HG03521 (cell line): ENCODE data around the gene DRAP1.

Experiments used
- ATAC-seq: cut with Tn5 transposase; IDR thresholded peaks from one replicate; pipeline ENCODE4 v1.9.1; 2021; ENCODE audit warnings: mild to moderate bottlenecking, moderate library complexity; ENCODE audit not compliant: unreplicated experiment

DRAP1 gene

GRCh38 chr11:65903068-65903481, 16.2 kb upstream of the DRAP1 start:
- no peak for ATAC-seq

GRCh38 chr11:65903715-65904114, 15.5 kb upstream of the DRAP1 start:
- no peak for ATAC-seq

DNA sequence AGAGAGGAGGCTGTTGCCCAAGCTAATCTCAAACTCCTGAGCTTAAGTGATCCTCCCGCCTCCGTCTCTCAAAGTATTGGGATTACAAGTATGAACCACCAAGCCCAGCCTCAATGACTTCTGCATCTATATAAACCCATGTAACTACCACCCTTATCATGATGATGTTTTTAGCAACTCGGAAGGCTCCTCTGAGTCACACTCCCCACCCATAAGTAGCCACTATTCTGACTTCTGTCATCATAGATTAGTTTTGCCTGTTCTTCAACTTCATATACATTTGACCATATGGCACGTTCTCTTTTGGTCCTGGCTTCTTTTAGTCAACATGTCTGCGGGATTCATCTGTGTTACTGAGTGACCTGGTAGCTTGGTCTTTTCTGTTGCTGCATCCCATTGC, 12.6 kb upstream of the DRAP1 start:
- ATAC-seq, result no peak

DNA sequence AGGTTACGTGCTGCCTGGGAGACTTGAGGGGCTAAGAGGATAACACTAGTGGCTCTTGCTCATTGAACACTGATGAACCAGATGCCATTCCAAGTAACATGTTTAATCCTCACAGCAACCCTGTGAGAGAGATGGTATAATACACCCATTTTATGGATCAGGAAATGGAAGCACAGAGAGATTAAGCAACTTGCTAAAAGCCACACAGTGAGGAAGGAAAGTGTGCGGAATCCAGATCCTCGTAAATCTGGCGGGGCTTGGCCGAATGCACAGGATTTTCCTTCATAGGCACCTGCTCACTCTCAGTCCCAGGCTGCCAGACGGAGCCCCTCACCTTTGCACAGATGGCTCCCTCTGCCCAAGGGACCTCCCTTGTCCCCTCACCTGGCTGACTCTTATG, 11.3 kb upstream of the DRAP1 start:
- no peak for ATAC-seq

- no peak for ATAC-seq
These were observed 7.3 kb upstream of the DRAP1 start for GRCh38 chr11:65911682-65912568.

GRCh38 chr11:65912845-65913244, 6.4 kb upstream of the DRAP1 start:
- ATAC-seq, result no peak

DNA sequence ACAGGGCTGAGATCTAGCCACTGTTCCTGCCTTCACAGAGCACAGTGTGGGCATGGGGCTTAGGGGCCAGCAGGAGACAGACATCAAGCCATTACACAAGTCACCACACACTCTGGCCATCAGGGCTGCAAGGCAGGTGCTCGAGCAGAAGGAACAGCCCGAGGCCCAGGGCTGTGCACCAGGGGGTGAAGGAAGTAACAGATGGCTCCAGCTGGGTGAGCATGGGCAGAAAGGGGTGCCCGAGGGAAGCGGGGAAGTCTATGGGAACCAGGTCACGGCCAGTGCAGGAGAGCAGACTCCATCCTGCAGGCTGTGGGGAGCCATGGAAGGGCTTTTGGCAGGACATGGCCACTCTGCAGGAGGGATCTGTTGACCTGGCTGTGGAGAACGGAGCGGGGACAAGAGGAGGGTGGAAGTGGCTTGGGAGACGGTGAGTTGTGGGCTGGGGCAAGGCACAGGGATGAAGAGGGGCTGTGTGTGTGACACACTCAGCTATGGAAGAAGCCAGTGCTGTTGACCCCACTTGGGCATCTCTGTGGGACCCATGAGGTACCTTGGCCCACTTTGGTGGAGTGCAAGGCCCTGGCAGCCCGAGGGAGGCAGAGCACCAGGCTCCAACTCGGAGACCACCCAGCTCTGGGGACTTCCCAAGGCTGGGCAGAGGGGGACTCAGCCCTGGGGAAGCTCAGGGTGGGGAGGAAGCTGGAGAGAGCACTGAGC, 4.0 kb upstream of the DRAP1 start:
- no peak for ATAC-seq

DNA sequence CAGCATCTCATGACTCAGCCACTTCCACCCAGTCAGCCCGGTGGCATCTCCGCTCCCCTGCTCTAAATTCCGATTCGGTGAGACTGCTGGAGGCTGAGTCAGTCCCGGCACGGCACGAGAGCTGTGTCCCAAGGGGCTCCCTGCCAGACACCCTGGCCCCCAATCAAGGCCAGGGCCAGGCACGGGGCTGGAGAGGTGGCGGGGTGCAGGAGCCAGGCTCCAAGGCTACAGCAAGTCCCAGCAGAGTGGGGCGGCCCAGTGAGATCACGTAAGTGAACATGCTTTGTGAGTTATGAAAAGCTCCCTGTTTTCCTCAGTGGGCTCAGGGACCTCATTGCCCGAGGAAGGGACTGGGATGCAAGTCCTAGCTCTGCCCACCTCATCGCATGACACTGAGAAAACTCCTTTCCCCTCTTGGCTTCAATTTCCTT, 3.4 kb upstream of the DRAP1 start:
- ATAC-seq, result no peak

GRCh38 chr11:65916391-65916790, 2.8 kb upstream of the DRAP1 start:
- ATAC-seq, result no peak

DNA sequence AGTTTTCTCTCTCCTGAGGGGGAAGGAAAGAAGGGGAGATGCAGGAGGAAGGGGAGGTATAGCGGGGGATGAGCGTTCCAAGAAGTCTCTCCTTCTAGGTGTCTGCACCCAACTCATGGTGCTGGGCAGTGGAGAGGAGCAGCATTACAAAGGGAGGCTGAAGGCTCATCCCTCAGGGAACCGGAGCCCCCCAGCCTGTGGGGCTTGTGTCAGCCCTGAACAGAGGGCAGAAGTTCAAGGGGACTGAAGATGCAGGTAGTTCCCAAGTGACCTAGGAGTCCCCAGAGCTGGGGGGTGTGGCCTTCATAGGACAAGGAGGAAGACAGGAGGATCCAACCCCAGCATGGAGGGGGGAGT, 2.2 kb upstream of the DRAP1 start:
- ATAC-seq, result no peak

- ATAC-seq, result no peak
These were observed 1.6 kb upstream of the DRAP1 start for GRCh38 chr11:65917434-65918210.

DNA sequence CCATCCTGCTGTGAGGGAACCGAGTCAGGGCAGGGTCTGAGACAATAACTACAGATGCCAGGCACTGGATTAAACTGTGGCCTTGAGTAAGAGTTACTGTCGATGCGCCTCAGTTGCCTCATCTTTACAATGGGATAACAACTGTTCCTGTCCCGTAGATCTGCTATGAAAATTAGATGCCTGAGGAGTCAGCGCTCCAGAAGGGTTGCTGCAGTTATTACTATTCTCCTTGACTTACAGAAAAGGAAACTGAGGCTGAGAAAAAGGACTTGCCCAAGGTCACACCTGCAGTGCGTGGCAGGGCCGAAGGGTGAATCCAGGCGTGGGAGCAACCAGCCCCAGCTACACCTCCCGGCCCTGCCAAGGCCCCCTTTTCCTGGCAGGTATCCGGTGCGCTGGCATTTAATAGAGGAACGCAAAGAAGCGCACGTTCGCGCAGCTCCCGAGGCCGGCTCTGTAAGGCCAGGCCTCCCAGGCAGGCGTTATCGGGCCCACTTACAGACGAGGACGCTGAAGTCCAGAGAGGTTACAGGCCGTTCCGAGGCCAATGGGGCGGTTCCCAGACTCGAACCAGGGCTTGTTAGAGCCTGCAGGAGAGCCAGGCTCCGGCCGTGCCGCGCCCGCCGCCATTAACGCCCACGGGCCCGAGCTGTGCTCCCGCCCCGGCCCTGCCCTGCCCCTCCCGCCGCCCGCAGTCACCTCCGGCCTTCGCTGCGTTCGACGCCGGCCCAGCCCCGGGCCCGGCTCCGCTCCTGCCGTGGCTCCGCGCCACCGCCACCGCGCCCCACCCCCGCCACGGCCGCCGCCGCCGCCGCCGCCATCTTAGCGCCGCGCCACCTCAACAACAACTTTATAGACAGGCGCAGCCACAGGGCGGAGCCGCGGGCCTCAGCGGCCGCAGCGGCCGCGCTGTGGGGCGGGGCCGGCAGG, 750 bp upstream of the DRAP1 start, which contains the start of gene C11orf68:
Gene C11orf68, minus strand, starts transcription at position 852 of the 930 bp plus-strand sequence. Its CDS starts 31 bp downstream, at position 821.
- peak; percentile 54 for ATAC-seq

DNA sequence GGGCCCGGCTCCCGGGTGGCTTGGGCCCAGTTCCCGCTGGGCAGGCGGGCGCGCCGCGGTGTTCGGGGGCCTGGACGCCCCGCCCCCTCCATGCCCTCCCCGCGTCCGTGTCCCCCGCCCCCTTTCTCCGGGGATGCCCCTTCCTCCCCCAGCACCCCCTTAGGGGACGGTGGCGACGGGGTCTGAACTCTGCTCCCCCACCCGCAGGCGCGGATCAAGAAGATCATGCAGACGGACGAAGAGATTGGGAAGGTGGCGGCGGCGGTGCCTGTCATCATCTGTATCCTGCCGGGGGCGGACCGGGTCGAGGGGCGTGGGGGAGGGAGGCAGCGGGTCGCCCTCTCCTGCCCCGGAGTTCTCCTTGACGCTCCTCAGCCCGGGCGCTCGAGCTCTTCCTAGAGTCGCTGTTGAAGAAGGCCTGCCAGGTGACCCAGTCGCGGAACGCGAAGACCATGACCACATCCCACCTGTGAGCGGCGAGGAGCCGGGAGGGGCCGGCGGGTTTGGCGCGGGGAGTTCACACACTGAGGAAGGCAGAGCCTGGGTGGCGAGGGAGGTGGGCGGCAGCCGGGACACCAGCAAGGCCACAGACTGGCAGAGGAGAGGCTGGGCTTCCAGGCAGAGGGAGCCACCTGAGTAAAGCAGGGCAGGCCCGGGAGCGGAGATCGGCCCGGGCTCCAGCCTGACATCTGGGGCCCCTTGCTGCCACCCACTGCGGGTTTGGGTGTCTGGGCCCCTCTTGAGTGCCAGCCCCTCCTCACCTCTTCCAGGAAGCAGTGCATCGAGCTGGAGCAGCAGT, 546 bp downstream of the DRAP1 start:
- ATAC-seq, result peak; percentile 31

DNA sequence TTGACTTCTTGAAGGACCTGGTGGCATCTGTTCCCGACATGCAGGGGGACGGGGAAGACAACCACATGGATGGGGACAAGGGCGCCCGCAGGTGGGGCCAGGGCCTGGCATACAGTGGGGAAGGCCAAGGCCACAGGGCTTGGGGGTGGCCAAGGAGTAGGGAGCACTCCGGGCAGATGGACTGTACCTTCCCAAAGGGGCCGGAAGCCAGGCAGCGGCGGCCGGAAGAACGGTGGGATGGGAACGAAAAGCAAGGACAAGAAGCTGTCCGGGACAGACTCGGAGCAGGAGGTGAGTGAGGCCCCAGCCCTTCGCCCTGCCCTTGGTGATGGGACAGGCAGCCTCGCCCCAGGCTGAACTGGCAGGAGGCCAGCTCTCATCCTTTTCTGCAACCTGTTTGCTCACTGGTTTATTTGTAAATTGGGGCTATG, 1.2 kb downstream of the DRAP1 start:
- no peak for ATAC-seq

- ATAC-seq, result no peak
These were observed 1.9 kb downstream of the DRAP1 start for GRCh38 chr11:65921033-65921555.

DNA sequence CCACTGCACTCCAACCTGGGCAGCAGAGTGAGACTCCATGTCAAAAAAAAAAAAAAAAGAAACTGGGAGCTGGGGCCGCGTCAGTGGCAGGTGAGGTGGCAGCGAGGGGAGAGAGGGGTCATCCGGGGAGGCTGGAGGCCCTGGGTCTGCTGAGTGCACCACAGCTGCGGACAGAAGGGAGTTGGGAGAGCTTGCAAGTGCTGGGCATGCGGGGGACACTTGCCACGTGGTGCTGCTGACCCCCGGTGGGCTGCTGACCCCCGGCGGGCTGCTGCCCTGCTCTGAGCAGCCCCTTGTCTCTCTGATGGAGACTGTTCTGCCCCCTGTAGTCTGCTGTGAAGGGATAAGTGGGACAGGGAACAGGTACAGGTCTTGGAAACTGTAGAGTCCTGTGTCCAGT, 2.6 kb downstream of the DRAP1 start:
- no peak for ATAC-seq

GRCh38 chr11:65922565-65922964, 3.3 kb downstream of the DRAP1 start:
- ATAC-seq, result no peak

DNA sequence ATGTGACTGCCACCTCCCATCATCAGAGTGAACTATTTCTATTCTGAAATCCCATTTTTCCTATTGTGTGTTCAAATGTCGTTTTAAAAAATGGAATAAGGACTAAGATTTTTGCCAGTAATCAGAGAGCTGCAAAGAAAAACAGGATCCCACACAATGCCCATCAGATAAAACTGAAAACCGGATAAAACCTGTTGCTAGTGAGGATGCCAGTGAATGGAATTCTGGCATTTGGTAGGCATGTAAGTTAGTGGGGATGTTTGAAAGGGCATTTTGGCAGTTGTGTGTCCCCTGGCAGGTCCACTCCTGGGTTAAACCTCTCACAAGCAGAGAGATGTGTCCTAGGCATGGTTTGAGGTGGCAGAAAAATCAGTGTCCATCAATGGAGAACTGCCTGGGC, 6.2 kb downstream of the DRAP1 start:
- ATAC-seq, result no peak

DNA sequence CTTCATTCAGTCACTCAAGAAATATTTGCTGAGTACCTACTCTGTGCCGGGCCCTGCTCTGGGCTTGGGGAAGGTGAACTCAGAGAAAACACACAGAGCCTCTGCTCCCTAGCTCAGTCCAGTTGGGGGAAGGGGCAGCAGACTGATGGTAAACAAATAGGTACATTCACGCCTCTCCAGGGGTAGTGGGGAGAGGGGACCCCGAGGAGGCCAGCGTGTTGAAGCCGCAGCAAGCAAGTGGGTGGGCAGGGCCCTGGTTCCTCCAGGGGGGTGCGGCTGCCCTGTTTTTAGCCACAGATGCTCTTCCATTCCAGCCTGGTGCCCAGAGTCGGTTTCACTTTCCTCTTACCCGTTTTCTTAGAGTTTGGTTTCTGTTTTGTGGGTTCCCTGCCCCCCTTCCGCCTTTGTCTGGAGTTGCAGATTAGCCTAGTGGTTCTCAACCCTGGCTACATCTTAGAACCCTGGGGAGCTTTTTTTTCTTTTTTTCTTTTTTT, 8.7 kb downstream of the DRAP1 start:
- peak; percentile 70 for ATAC-seq
